HepG2 (cell line): ENCODE data around the gene NCLN. TPM values are rescaled to one million over a fixed set of nuclear protein-coding genes. Genes with fewer than 3 reads are reported as not detected.

Experiments used
- ATAC-seq: fragments of 200-7000 bp; cut with Tn5 transposase; 3 replicates; pipeline ENCODE4 v1.9.1; 2020; ENCODE audit warnings: mild to moderate bottlenecking, moderate library complexity
- BruUV-seq: library from RNA; stranded (reverse); fragments of 400-500 nt; replicated peaks from 2 replicates; lab custom pipeline; 2021; lab: Mats Ljungman, UMichigan
- CTCF ChIA-PET: fragments of 300-600 bp; formaldehyde crosslinking; extraction: SDS; loops from one replicate; lab custom pipeline; 2021; ENCODE audit warnings: low total read pairs, inconsistent platforms, low intra/inter-chr PET ratio; lab: Yijun Ruan, JAX
- POLR2A ChIA-PET: fragments of 350-600 bp; sonication (Branson Sonifier 250); formaldehyde crosslinking; loops from one replicate; lab custom pipeline; 2020; ENCODE audit warnings: antibody characterized with exemption, inconsistent platforms; lab: Yijun Ruan, JAX
- DNase-seq: peaks from one replicate; pipeline ENCODE4 v3.0.0-alpha.2; 2015; ENCODE audit warnings: low spot score
- FAIRE-seq: peaks from 3 replicates; lab custom pipeline; 2011; peaks lifted over from hg19 to GRCh38; lab: Jason Lieb, UNC
- H2AFZ ChIP-seq: one replicate; pipeline ENCODE4 v1.6.1; 2011; ENCODE audit warnings: low read length, inconsistent platforms
- H3K27ac ChIP-seq: fragments of 300-600 bp; 3 replicates; pipeline ENCODE4 v1.8.0; 2011; ENCODE audit warnings: mixed run types, mild to moderate bottlenecking, mixed read lengths, low read length, inconsistent platforms; ENCODE audit not compliant: insufficient read depth; ENCODE audit errors: extremely low read length
- H3K27me3 ChIP-seq, 2 experiments: fragments of 200-600 bp in 1 of 2; 2 replicates in 1 of 2; 3 replicates in 1 of 2; pipeline versions ENCODE4 v1.6.0 to v1.8.0; 2011; ENCODE audit warnings: low read length in 2 of 2, mild to moderate bottlenecking in 2 of 2, moderate library complexity in 2 of 2, inconsistent platforms in 1 of 2; ENCODE audit not compliant: insufficient read depth in 2 of 2, control insufficient read depth in 1 of 2
- H3K36me3 ChIP-seq, 2 experiments: fragments of 200-600 bp in 1 of 2; replicated peaks in 1 of 2; 2 replicates in 1 of 2; 3 replicates in 1 of 2; pipeline versions ENCODE4 v1.5.1 to v1.8.0; 2011; ENCODE audit warnings: low read length in 2 of 2, inconsistent platforms in 1 of 2; ENCODE audit not compliant: insufficient read depth in 2 of 2, control insufficient read depth in 1 of 2
- H3K4me1 ChIP-seq: 2 replicates; pipeline ENCODE4 v1.5.1; 2012; ENCODE audit warnings: low read length, inconsistent platforms; ENCODE audit not compliant: insufficient read depth
- H3K4me2 ChIP-seq: 2 replicates; pipeline ENCODE4 v1.6.0; 2011; ENCODE audit warnings: low read depth, low read length, inconsistent platforms
- H3K4me3 ChIP-seq, 3 experiments: fragments of 200-600 bp in 1 of 3; sonication (generic), shearing (Covaris generic) in 1 of 3; replicated peaks in 1 of 3; 2 replicates each; pipeline ENCODE4 v1.5.1; 2011 to 2016; ENCODE audit warnings: low read length in 3 of 3, inconsistent platforms in 2 of 3, low read depth in 2 of 3, mild to moderate bottlenecking in 2 of 3, control low read depth in 1 of 3, mixed read lengths in 1 of 3; ENCODE audit not compliant: insufficient read depth in 1 of 3
- H3K79me2 ChIP-seq: one replicate; pipeline ENCODE4 v1.6.1; 2011; ENCODE audit warnings: low read length, inconsistent platforms; ENCODE audit not compliant: insufficient read depth
- H3K9ac ChIP-seq: 2 replicates; pipeline ENCODE4 v1.6.0; 2011; ENCODE audit warnings: mild to moderate bottlenecking, low read depth, low read length, inconsistent platforms; ENCODE audit not compliant: insufficient read depth
- H3K9me3 ChIP-seq: 2 replicates; pipeline ENCODE4 v1.5.1; 2012; ENCODE audit warnings: mild to moderate bottlenecking, low read length
- H4K20me1 ChIP-seq: 2 replicates; pipeline ENCODE4 v1.6.0; 2011; ENCODE audit warnings: inconsistent platforms, mild to moderate bottlenecking, low read length, moderate library complexity; ENCODE audit not compliant: insufficient read depth
- AGO2 ChIP-seq: fragments of 200-400 bp; formaldehyde crosslinking; optimal IDR thresholded peaks from 2 replicates; pipeline ENCODE3; 2017; ENCODE audit warnings: mild to moderate bottlenecking, low read depth, low read length, moderate library complexity
- SMARCC2 ChIP-seq: fragments of 450-650 bp; IDR thresholded peaks from 2 replicates; pipeline ENCODE4 v1.6.1; 2017; ENCODE audit warnings: antibody characterized with exemption, mild to moderate bottlenecking
- SSRP1 ChIP-seq: IDR thresholded peaks from 2 replicates; pipeline ENCODE4 v1.6.1; 2016; ENCODE audit warnings: control low read depth
- ZNF329 ChIP-seq: sonication (generic); formaldehyde crosslinking; IDR thresholded peaks from 2 replicates; pipeline ENCODE4 v1.9.0; 2021; ENCODE audit warnings: low read depth, mild to moderate bottlenecking, missing genetic modification reagents
- ZSCAN22 ChIP-seq: sonication (generic); formaldehyde crosslinking; IDR thresholded peaks from 2 replicates; pipeline ENCODE4 v1.4.0; 2020; ENCODE audit warnings: mild to moderate bottlenecking, missing genetic modification reagents
- WGBS: methylation state at CpG from one replicate; pipeline ENCODE4 v1.1.6; 2017; ENCODE audit warnings: low lambda C conversion rate; 5-methylcytosine and 5-hydroxymethylcytosine counted together
- in situ Hi-C: cut with HindIII; loops from 2 replicates; pipeline ENCODE4 v1.10.0; 2017; ENCODE audit warnings: low pct_unique_long_range_greater_than_20kb; ENCODE audit not compliant: extremely low pct_ligation_motif_present
- intact Hi-C: fragments of 100-400 bp; cut with micrococcal nuclease; formaldehyde crosslinking; loops from one replicate; pipeline ENCODE4 v1.10.0; 2022; ENCODE audit not compliant: unreplicated experiment
- polyA plus RNA-seq, 8 experiments: library from polyadenylated mRNA; depleted of rRNA in 3 of 8; stranded (reverse) in 7 of 8; unstranded in 1 of 8; fragments of >200 nt; fragmentation: Illumina TruSeq in 4 of 8; extraction: Trizol in 4 of 8; gene quantifications; 2 replicates each; pipeline versions ENCODE4 v1.2.1 to v1.2.3, GENCODE V29; 2011 to 2016; ENCODE audit warnings: low read depth in 4 of 8, missing spikeins in 1 of 8, mixed read lengths in 1 of 8; ENCODE audit not compliant: insufficient read depth in 1 of 8
- total RNA-seq, 5 experiments: library from RNA; depleted of rRNA; stranded (reverse); fragments of >200 nt; fragmentation: Illumina TruSeq; extraction: Trizol; gene quantifications; 2 replicates each; pipeline ENCODE4 v1.2.3, GENCODE V29; 2016; ENCODE audit warnings: low read depth in 1 of 5
- TF ChIP-seq, protein P1 (sequence below): sonication (generic); formaldehyde crosslinking; IDR thresholded peaks from 2 replicates; pipeline ENCODE4; 2020; ENCODE audit warnings: missing genetic modification reagents, mild to moderate bottlenecking, borderline replicate concordance

NCLN gene
- total and polyA plus RNA-seq, 2 of the 13 experiments (the other 11 are each of a cell fraction or from before 2014, with no cell fraction given) = 42.6 to 56.0 TPM

DNA sequence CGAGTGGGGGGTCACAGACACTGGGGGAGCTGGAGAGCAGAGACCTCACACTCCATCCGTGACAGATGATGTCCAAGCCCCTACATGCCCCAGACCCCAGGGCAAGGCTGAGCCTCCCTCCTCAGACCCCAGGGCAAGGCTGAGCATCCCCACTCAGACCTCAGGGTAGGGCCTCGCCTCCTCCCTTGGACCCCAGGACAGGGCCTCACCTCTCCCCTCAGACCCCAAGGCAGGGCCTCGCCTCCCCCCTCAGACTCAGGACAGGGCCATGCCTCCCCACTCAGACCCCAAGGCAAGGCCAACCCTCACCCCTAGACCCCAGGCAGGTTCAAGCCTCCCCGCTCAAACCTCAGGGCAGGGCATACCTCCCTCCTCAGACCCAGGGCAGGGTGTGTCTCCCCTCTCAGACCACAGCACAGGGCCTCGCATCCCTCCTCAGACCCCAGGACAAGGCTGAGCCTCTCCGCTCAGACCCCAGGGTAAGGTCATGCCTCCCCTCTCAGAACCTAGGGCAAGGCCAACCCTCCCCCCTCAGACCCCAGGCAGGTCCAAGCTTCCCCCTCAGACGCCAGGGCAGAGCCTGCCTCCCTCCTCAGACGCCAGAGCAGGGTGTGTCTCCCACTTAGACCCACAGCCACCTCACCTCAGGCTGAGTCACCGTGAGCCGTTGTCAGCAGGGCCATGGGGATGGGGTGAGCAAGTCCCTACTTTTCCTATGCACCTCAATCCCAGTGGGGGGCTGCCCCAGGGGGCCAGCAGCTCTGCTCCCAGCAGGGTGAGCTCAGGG lies 8.8 kb upstream of the NCLN start:
- CTCF ChIA-PET = no interaction called here
- POLR2A ChIA-PET = no interaction called here
- Histone ChIP-seq H3K4me1 (peaks cover 21% of the 10 kb centered on the region), H3K9ac (no peak overlapping the region), H3K27me3 (no peaks in the 10 kb centered on the region), H3K36me3 (no peaks in the 10 kb centered on the region), H3K79me2 (no peaks in the 10 kb centered on the region), H3K4me2 (no peak overlapping the region), H2AFZ (no peak overlapping the region), H3K9me3 (no peaks in the 10 kb centered on the region), H3K27ac (no peak overlapping the region), H3K4me3 (no peak overlapping the region), H4K20me1 (no peaks in the 10 kb centered on the region)
- DNase-seq (no peak), FAIRE-seq (no peak), ATAC-seq (peak; percentile 47)
- BruUV-seq = no TSS peak
- in situ Hi-C loops = no loop called here
- TF ChIP-seq ZNF329 (CRISPR knock-in tag) = no peak
- TF ChIP-seq ZSCAN22 (CRISPR knock-in tag) = peak; percentile 92
- WGBS = 67% methylated on average over 1 of the region's 11 CpGs
- intact Hi-C loops = no loop called here

GRCh38 chr19:3178377-3178972 lies 7.3 kb upstream of the NCLN start, which contains the start of gene S1PR4:
S1PR4 (plus strand) TSS chr19:3178769; CDS start chr19:3178793, 24 bp downstream.
- ChIA-PET CTCF (no interaction called here), POLR2A (no interaction called here)
- no peaks in the 10 kb centered on the region for H4K20me1 ChIP-seq
- intact Hi-C loops = no loop called here
- H3K27ac ChIP-seq = no peak within 1 kb of the TSS
- no peaks in the 10 kb centered on the region for H3K27me3 ChIP-seq
- H3K4me2 ChIP-seq = no peak within 1 kb of the TSS
- FAIRE-seq (no peak), DNase-seq (no peak)
- H3K4me3 ChIP-seq = no peak within 1 kb of the TSS
- 74% methylated on average over 11 of the region's 42 CpGs for WGBS
- in situ Hi-C loops = no loop called here
- H3K36me3 ChIP-seq = no peaks in the 10 kb centered on the region
- no peaks in the 10 kb centered on the region for H3K9me3 ChIP-seq
- no peaks in the 10 kb centered on the region for H3K79me2 ChIP-seq
- H2AFZ ChIP-seq = no peak within 1 kb of the TSS
- H3K4me1 ChIP-seq = peaks cover 15% of the 10 kb centered on the region
- BruUV-seq = no TSS peak
- TF ChIP-seq SSRP1 (CRISPR knock-in tag) = no peak
- TF ChIP-seq, protein P1, sequence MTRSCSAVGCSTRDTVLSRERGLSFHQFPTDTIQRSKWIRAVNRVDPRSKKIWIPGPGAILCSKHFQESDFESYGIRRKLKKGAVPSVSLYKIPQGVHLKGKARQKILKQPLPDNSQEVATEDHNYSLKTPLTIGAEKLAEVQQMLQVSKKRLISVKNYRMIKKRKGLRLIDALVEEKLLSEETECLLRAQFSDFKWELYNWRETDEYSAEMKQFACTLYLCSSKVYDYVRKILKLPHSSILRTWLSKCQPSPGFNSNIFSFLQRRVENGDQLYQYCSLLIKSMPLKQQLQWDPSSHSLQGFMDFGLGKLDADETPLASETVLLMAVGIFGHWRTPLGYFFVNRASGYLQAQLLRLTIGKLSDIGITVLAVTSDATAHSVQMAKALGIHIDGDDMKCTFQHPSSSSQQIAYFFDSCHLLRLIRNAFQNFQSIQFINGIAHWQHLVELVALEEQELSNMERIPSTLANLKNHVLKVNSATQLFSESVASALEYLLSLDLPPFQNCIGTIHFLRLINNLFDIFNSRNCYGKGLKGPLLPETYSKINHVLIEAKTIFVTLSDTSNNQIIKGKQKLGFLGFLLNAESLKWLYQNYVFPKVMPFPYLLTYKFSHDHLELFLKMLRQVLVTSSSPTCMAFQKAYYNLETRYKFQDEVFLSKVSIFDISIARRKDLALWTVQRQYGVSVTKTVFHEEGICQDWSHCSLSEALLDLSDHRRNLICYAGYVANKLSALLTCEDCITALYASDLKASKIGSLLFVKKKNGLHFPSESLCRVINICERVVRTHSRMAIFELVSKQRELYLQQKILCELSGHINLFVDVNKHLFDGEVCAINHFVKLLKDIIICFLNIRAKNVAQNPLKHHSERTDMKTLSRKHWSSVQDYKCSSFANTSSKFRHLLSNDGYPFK = no peak
- TF ChIP-seq SMARCC2 = no peak
- peak; percentile 1 for TF ChIP-seq AGO2
- TF ChIP-seq, all 625 proteins: peak for 1
- ATAC-seq = no peak
- no peak within 1 kb of the TSS for H3K9ac ChIP-seq
